ENCODE results near the gene CYP1B1.
"Not testable (repeated sequence)": the region's sequence is repeated elsewhere in the genome, so short reads cannot be mapped to it uniquely, and the experiment has no call there.

CYP1B1 gene

GRCh38 chr2:38032946-38033345 lies 43.0 kb downstream of the CYP1B1 start:
- no peak for DNase-seq

DNA sequence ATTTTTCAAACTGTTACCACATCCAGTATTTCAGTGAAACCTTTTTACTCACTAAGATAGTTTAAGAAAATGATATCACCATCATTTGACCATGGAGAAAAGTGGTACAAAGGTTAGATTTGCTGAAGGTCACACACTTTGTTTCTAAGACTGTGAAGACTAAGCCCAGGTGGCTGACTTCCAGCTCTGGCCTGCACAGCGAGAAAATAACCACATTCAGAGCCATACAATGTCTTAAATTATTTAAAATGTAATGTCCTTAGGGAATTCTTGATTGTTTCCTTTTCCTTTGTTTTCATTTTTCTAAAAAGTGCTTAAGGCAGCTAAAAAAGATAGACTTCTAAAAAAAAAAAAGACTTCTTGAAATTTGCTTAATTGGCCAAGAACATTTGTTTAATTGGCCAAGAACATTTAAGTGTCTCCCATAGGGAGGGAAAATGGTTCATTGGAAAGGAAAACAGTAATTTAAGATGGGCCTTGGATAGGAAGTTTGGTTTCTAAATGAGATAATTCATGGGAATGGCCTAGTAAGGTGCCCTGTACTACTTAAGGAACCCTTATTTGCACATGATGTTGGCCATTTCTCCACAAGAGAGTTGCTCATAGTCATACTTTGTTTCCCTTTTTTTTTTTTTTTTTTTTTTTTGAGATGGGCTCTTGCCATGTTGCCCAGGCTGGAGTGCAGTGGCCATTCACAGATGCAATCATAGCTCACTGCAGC lies 45.2 kb downstream of the CYP1B1 start:
- no peak for DNase-seq

- no peak for DNase-seq
Measured at GRCh38 chr2:38029512-38029911, 46.4 kb downstream of the CYP1B1 start.

DNA sequence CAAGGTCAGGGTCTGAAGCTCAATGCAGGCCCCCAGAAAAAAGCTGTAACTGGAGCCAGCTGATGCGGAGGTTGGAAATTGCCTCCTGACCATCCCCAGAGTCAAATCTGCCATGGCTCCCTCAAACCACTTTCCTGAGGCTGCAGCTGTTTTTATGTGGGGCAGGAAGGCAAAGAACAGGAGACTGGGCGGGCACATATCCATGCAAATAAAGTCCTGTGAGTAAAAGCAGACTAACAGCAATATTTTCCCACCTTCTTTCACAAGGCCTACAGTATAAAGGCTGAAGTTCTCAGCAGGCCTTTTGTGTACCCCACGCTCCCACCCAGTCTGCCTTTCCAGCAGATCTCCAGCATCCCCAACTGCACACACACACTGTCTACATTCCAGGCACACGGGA lies 47.1 kb downstream of the CYP1B1 start:
- no peak for DNase-seq

GRCh38 chr2:38026846-38027245 lies 49.1 kb downstream of the CYP1B1 start:
- no peak for DNase-seq

GRCh38 chr2:38021589-38021988 lies 54.4 kb downstream of the CYP1B1 start:
- DNase-seq, result no peak

GRCh38 chr2:38020359-38021069 lies 55.4 kb downstream of the CYP1B1 start:
- not testable (repeated sequence) for DNase-seq

DNA sequence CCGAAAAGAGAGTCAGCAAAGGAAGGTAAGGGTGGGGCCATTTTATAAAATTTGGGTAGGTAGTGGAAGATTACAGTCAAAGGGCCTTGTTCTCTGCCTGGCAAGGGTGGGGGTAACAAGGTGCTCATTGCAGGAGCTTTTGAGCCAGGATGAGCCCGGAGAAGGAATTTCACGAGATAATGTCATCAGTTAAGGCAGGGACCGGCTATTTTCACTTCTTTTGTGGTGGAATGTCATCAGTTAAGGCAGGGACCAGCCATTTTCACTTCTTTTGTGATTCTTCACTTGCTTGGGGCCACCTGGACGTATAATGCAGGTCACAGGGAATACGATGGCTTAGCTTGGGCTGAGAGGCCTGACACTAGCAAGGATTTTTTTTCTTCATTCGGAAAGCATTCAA lies 58.1 kb downstream of the CYP1B1 start:
- no peak for DNase-seq
